Measurements from ENCODE around the gene SNTN. TPM values are rescaled to one million over a fixed set of nuclear protein-coding genes. Genes with fewer than 3 reads are reported as not detected.

The SNTN gene
- total RNA-seq, 1 experiment from 2014 or later, result not detected

GRCh38 chr3:63673111-63673510 lies 20.6 kb downstream of the SNTN start:
- no peak for DNase-seq (ENCODE audit: low spot score)

GRCh38 chr3:63674586-63674985 lies 22.1 kb downstream of the SNTN start:
- DNase-seq (ENCODE audit: low spot score), result no peak

GRCh38 chr3:63679186-63679585 lies 26.7 kb downstream of the SNTN start:
- DNase-seq (ENCODE audit: low spot score), result no peak

- DNase-seq (ENCODE audit: low spot score), result no peak
Measured at GRCh38 chr3:63684081-63684480, 31.6 kb downstream of the SNTN start.

GRCh38 chr3:63685340-63685739 lies 32.9 kb downstream of the SNTN start:
- DNase-seq (ENCODE audit: low spot score), result no peak

- no peak for DNase-seq (ENCODE audit: low spot score)
Measured at GRCh38 chr3:63687278-63688225, 35.1 kb downstream of the SNTN start.

GRCh38 chr3:63689285-63689684 lies 36.8 kb downstream of the SNTN start:
- no peak for DNase-seq (ENCODE audit: low spot score)

- no peak for DNase-seq (ENCODE audit: low spot score)
Measured at GRCh38 chr3:63693351-63693750, 40.9 kb downstream of the SNTN start.

- no peak for DNase-seq (ENCODE audit: low spot score)
Measured at GRCh38 chr3:63705092-63705645, 52.7 kb downstream of the SNTN start.

GRCh38 chr3:63706321-63707085 lies 54.0 kb downstream of the SNTN start:
- DNase-seq (ENCODE audit: low spot score), result no peak

GRCh38 chr3:63707731-63708130 lies 55.3 kb downstream of the SNTN start:
- no peak for DNase-seq (ENCODE audit: low spot score)

- no peak for DNase-seq (ENCODE audit: low spot score)
Measured at GRCh38 chr3:63709576-63709975, 57.1 kb downstream of the SNTN start.

Other genes with a start within 250 kb of the SNTN start
- not detected in 2 replicates for gene C3orf49, start 166.6 kb downstream of the SNTN start, total RNA-seq (2014; rRNA removed; shearing (Covaris generic))
- 25.6 and 26.1 TPM in 2 replicates for gene THOC7, start 211.1 kb downstream of the SNTN start, total RNA-seq (2014; rRNA removed; shearing (Covaris generic))
- gene ATXN7, start 211.2 kb downstream of the SNTN start, total RNA-seq (2014; rRNA removed; shearing (Covaris generic)), result 3.0 and 6.3 TPM in 2 replicates

All from HT-29 (cell line).